Spleen (tissue), 7 donors: Measurements from ENCODE around the gene DLG1.

Experiments used
- POLR2AphosphoS5 ChIP-seq, 3 donors: sonication (generic); formaldehyde crosslinking; IDR thresholded peaks; one replicate each; pipeline ENCODE4 v1.5.1; 2017; ENCODE audit warnings: antibody characterized with exemption in 3 of 3
- TF ChIP-seq, protein P1 (sequence below), 11 experiments: fragments of 200-600 bp in 7 of 11; fragments of 450-650 bp in 4 of 11; sonication (generic) in 4 of 11; IDR thresholded peaks in 8 of 11; conservative IDR thresholded peaks in 3 of 11; 1 replicate in 7 of 11; 2 replicates in 4 of 11; pipeline versions ENCODE4 v1.4.0 to v1.8.0; 2016 to 2021; ENCODE audit warnings: antibody characterized with exemption in 11 of 11, inconsistent platforms in 4 of 11, mild to moderate bottlenecking in 1 of 11
- donor health status: DM: no; HTN: no; CAD: no; lungs with moderate emphysema.
- donor health status: DM: no; HTN: no; CAD: no.
- donor health status: DM: no; HTN: no; CAD: no.

DNA sequence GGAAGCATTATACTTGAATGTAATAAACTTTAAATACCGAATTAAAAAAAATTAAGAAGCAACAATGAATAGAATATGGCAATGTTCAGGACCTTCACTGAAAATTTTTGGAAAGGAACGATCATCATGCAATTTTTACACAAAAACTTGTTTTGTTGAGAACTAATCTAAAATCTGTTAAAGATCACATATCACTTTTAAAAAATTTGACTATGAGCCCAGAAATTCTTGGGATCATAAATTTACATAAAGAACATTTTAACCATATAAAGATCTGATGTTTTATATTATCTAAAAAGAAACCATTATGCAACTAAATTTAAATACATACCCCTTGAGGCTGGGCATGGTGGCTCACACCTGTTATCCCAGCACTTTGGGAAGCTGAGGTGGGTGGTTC lies 192.6 kb downstream of the DLG1 start:
- TF ChIP-seq, protein P1, sequence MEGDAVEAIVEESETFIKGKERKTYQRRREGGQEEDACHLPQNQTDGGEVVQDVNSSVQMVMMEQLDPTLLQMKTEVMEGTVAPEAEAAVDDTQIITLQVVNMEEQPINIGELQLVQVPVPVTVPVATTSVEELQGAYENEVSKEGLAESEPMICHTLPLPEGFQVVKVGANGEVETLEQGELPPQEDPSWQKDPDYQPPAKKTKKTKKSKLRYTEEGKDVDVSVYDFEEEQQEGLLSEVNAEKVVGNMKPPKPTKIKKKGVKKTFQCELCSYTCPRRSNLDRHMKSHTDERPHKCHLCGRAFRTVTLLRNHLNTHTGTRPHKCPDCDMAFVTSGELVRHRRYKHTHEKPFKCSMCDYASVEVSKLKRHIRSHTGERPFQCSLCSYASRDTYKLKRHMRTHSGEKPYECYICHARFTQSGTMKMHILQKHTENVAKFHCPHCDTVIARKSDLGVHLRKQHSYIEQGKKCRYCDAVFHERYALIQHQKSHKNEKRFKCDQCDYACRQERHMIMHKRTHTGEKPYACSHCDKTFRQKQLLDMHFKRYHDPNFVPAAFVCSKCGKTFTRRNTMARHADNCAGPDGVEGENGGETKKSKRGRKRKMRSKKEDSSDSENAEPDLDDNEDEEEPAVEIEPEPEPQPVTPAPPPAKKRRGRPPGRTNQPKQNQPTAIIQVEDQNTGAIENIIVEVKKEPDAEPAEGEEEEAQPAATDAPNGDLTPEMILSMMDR (IDR thresholded peaks at IDR 0.05 in 8 of 11, conservative IDR thresholded peaks at IDR 0.05 in 3 of 11): no peak
- TF ChIP-seq POLR2AphosphoS5 (IDR thresholded peaks at IDR 0.05): no peak
